Right hindlimb (tissue), 1 donor: ENCODE measurements around the gene ESPN.
"Not testable (repeated sequence)": the region's sequence is repeated elsewhere in the genome, so short reads cannot be mapped to it uniquely, and the experiment has no call there.

Experiments used
- DNase-seq: peaks from one replicate; pipeline ENCODE4 v3.0.0-alpha.2; 2018

ESPN gene

GRCh38 chr1:6424619-6425593 is at the start of gene ESPN:
Gene ESPN (plus strand): TSS chr1:6424776. CDS start chr1:6424956, 180 bp downstream.
- DNase-seq, result no peak

GRCh38 chr1:6378096-6378746 is 46.4 kb upstream of the ESPN start:
- DNase-seq, result no peak

GRCh38 chr1:6380037-6380436 is 44.5 kb upstream of the ESPN start:
- DNase-seq, result no peak

GRCh38 chr1:6384135-6384534 is 40.4 kb upstream of the ESPN start:
- no peak for DNase-seq

GRCh38 chr1:6384962-6385361 is 39.6 kb upstream of the ESPN start:
- peak; percentile 82 for DNase-seq

GRCh38 chr1:6385488-6386191 is 38.9 kb upstream of the ESPN start:
- DNase-seq, result peak; percentile 59

- DNase-seq, result no peak
Measured at GRCh38 chr1:6386371-6386949, 38.1 kb upstream of the ESPN start.

- DNase-seq, result no peak
Measured at GRCh38 chr1:6389971-6390370, 34.6 kb upstream of the ESPN start.

- no peak for DNase-seq
Measured at GRCh38 chr1:6391951-6392808, 32.4 kb upstream of the ESPN start.

GRCh38 chr1:6392809-6393399 is 31.7 kb upstream of the ESPN start:
- DNase-seq, result no peak

GRCh38 chr1:6393400-6394187 is 31.0 kb upstream of the ESPN start, which contains the start of gene ACOT7:
Gene ACOT7 (minus strand): TSS chr1:6393767. CDS start chr1:6393399, 368 bp downstream.
- peak; percentile 94 for DNase-seq

GRCh38 chr1:6395130-6395529 is 29.4 kb upstream of the ESPN start:
- DNase-seq, result not testable (repeated sequence)

- not testable (repeated sequence) for DNase-seq
Measured at GRCh38 chr1:6395781-6396244, 28.8 kb upstream of the ESPN start.

GRCh38 chr1:6396998-6397397 is 27.6 kb upstream of the ESPN start:
- DNase-seq, result no peak

GRCh38 chr1:6397844-6398441 is 26.6 kb upstream of the ESPN start:
- DNase-seq, result no peak

- DNase-seq, result no peak
Measured at GRCh38 chr1:6399294-6399693, 25.3 kb upstream of the ESPN start.

- no peak for DNase-seq
Measured at GRCh38 chr1:6401673-6402072, 22.9 kb upstream of the ESPN start.

- DNase-seq, result no peak
Measured at GRCh38 chr1:6408023-6408422, 16.6 kb upstream of the ESPN start.

- DNase-seq, result no peak
Measured at GRCh38 chr1:6409053-6409452, 15.5 kb upstream of the ESPN start.

GRCh38 chr1:6409733-6410132 is 14.8 kb upstream of the ESPN start:
- DNase-seq, result no peak
